GM12892 (cell line): ENCODE data around the gene SPAG17.

Source experiments
- POLR2A ChIP-seq: IDR thresholded peaks from 2 replicates; pipeline ENCODE4 v1.6.1; 2011; ENCODE audit warnings: low read depth, low read length, control low read depth
- POLR2AphosphoS5 ChIP-seq: IDR thresholded peaks from 2 replicates; pipeline ENCODE4 v1.6.1; 2011; ENCODE audit warnings: low read depth, low read length, control low read depth

- TF ChIP-seq POLR2AphosphoS5 (no peak), POLR2A (no peak)
Measured at GRCh38 chr1:118151312-118151937, 33.6 kb downstream of the SPAG17 start.
